ENCODE measurements around the gene CACNA1B.

GRCh38 chr9:137918331-137919094, 40.9 kb downstream of the CACNA1B start:
- TF ChIP-seq ZNF143 (CRISPR knock-in tag; IDR thresholded peaks at IDR 0.05): no peak
- no peak for TF ChIP-seq POLR2AphosphoS5 (IDR thresholded peaks at IDR 0.05; ENCODE audit: control insufficient read depth, insufficient read depth, low read depth, low read length)
- TF ChIP-seq CTCF (IDR thresholded peaks at IDR 0.05 in 2 of 3, conservative IDR thresholded peaks at IDR 0.05 in 1 of 3; ENCODE audit: insufficient read depth in 2 of 3, low read depth in 1 of 3, low read length in 3 of 3): no peak
- TF ChIP-seq MAX (CRISPR knock-in tag; IDR thresholded peaks at IDR 0.05): no peak
